Endothelial cell of umbilical vein (primary cell): ENCODE data around the gene FNDC1.

Experiments
- CTCF ChIP-seq, 2 donors: IDR thresholded peaks; 1 replicate in 1 of 2; 2 replicates in 1 of 2; pipeline ENCODE4 v1.5.1; 2011; ENCODE audit warnings: low read length in 2 of 2, mild to moderate bottlenecking in 2 of 2, moderate library complexity in 2 of 2, control low read depth in 1 of 2, inconsistent platforms in 1 of 2, low read depth in 1 of 2; ENCODE audit not compliant: insufficient read depth in 1 of 2; ENCODE audit errors: extremely low read depth in 1 of 2
- EZH2 ChIP-seq: IDR thresholded peaks from 2 replicates; pipeline ENCODE4 v1.6.1; 2012; ENCODE audit warnings: borderline replicate concordance, low read depth, mild to moderate bottlenecking, moderate library complexity, low read length, inconsistent platforms; ENCODE audit not compliant: severe bottlenecking
- GATA2 ChIP-seq: IDR thresholded peaks from 2 replicates; pipeline ENCODE4 v1.7.0; 2011; ENCODE audit warnings: low read depth, mild to moderate bottlenecking, moderate library complexity, mixed read lengths, low read length; ENCODE audit not compliant: insufficient read length, insufficient read depth
- JUN ChIP-seq: IDR thresholded peaks from 2 replicates; pipeline ENCODE4 v1.6.1; 2011; ENCODE audit warnings: borderline replicate concordance, low read depth; ENCODE audit not compliant: insufficient read length, insufficient read depth
- MAX ChIP-seq: IDR thresholded peaks from 2 replicates; pipeline ENCODE4 v1.6.1; 2011; ENCODE audit not compliant: insufficient read depth, insufficient read length
- MYC ChIP-seq: IDR thresholded peaks from one replicate; pipeline ENCODE4 v1.6.1; 2011; ENCODE audit warnings: mild to moderate bottlenecking, low read depth, low read length
- POLR2A ChIP-seq: IDR thresholded peaks from 2 replicates; pipeline ENCODE4 v1.6.1; 2012; ENCODE audit warnings: low read depth, mild to moderate bottlenecking, control low read depth, low read length
- POLR2AphosphoS5 ChIP-seq: IDR thresholded peaks from 2 replicates; pipeline ENCODE4 v1.6.1; 2012; ENCODE audit warnings: low read depth, mild to moderate bottlenecking, control low read depth, low read length, moderate library complexity; ENCODE audit not compliant: insufficient read depth

GRCh38 chr6:159163901-159164370 lies 5.3 kb upstream of the FNDC1 start:
- TF ChIP-seq EZH2 (no peak), JUN (no peak), POLR2A (no peak), CTCF (IDR thresholded peaks at IDR 0.05; ENCODE audit: extremely low read depth in 1 of 2, insufficient read depth in 1 of 2, low read depth in 1 of 2, low read length in 2 of 2) (no peak), MAX (no peak), POLR2AphosphoS5 (no peak), GATA2 (no peak), MYC (no peak)
